Duodenal mucosa (tissue), 2 donors: Measurements from ENCODE around the gene ZHX3.

Experiments used
- H3K27ac ChIP-seq: one replicate; pipeline ENCODE4 v1.7.0; 2013; ENCODE audit warnings: low read depth, low read length
- H3K27me3 ChIP-seq, 2 donors: one replicate each; pipeline ENCODE4 v1.7.0; 2013; ENCODE audit warnings: low read length in 2 of 2, control low read depth in 1 of 2; ENCODE audit not compliant: insufficient read depth in 2 of 2, control insufficient read depth in 1 of 2
- H3K36me3 ChIP-seq, 2 donors: one replicate each; pipeline ENCODE4 v1.7.0; 2013; ENCODE audit warnings: low read length in 2 of 2, control low read depth in 1 of 2; ENCODE audit not compliant: insufficient read depth in 2 of 2, control insufficient read depth in 1 of 2
- H3K4me1 ChIP-seq, 2 donors: one replicate each; pipeline ENCODE4 v1.7.0; 2013; ENCODE audit warnings: low read length in 2 of 2, control low read depth in 1 of 2; ENCODE audit not compliant: insufficient read depth in 2 of 2, control insufficient read depth in 1 of 2
- H3K4me3 ChIP-seq, 2 donors: one replicate each; pipeline ENCODE4 v1.7.0; 2013; ENCODE audit warnings: low read length in 2 of 2, low read depth in 1 of 2
- H3K9ac ChIP-seq, 2 donors: one replicate each; pipeline ENCODE4 v1.7.0; 2013; ENCODE audit warnings: low read length in 2 of 2, low read depth in 1 of 2
- H3K9me3 ChIP-seq, 2 donors: one replicate each; pipeline ENCODE4 v1.7.0; 2013; ENCODE audit warnings: low read length in 2 of 2, control low read depth in 1 of 2; ENCODE audit not compliant: control insufficient read depth in 1 of 2

Gene ZHX3

DNA sequence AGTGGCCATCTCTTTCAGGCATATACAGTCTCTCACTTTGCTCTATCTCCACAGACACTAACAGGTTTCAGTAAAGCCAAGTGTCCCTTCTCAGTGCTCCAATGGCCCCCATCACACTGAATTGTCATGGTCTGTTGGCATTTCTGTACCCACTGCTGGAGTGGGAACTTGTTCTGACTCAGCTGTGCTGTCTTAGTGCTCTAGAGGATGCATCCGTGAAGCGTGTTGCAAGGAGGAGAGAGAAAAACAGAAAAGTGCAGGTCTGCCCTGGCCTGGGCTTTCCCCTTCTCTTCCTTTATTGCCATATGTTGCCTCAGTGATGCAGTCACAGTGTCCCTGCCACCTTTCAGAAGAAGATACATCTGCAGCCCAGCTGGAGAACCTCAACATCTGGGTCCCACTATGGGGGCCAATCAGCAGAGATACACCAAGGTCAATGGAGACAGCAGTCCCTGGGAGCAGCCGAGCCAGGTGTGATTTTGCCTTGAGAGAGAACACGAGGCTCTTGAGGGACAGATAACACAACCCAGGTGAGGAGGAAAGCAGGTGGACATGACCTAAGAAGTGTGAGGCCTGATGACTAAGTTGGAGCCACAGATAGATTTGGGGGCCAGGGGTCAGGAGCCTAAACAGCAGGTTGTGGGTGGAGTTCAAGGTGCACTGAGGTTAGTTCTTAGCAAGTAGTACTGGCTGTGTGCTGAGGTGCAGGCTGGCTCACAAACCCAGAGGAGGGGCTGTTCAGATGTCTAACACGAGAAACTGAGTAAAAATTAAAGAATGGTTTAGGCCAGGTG lies 185.7 kb downstream of the ZHX3 start:
- Histone ChIP-seq H3K9me3 (no peaks in the 10 kb centered on the region), H3K4me1 (peaks cover 7 to 8% of the 10 kb centered on the region in 2 donors), H3K9ac (no peak overlapping the region), H3K36me3 (peaks cover 0 to 3% of the 10 kb centered on the region in 2 donors), H3K4me3 (no peak overlapping the region), H3K27me3 (no peaks in the 10 kb centered on the region), H3K27ac (no peak overlapping the region)
